HG03097 (cell line): ENCODE results near the gene SIRT3.

Experiments
- ATAC-seq: cut with Tn5 transposase; IDR thresholded peaks from one replicate; pipeline ENCODE4 v1.9.1; 2021; ENCODE audit not compliant: unreplicated experiment, low FRiP score

SIRT3 gene

GRCh38 chr11:235997-236773 lies at the start of gene SIRT3:
TSS of gene SIRT3 (minus strand) at chr11:236342. CDS start at chr11:236328, 14 bp downstream.
- peak; percentile 53 for ATAC-seq

GRCh38 chr11:285894-286220 lies 49.7 kb upstream of the SIRT3 start:
- no peak for ATAC-seq

- no peak for ATAC-seq
Measured at GRCh38 chr11:285021-285893, 49.1 kb upstream of the SIRT3 start.

- no peak for ATAC-seq
Measured at GRCh38 chr11:284105-285020, 48.2 kb upstream of the SIRT3 start.

GRCh38 chr11:283405-284104 lies 47.4 kb upstream of the SIRT3 start:
- ATAC-seq, result no peak

- ATAC-seq, result no peak
Measured at GRCh38 chr11:282630-283360, 46.7 kb upstream of the SIRT3 start.

- ATAC-seq, result no peak
Measured at GRCh38 chr11:282171-282570, 46.0 kb upstream of the SIRT3 start.

- no peak for ATAC-seq
Measured at GRCh38 chr11:281486-282161, 45.5 kb upstream of the SIRT3 start.

GRCh38 chr11:280706-281485 lies 44.8 kb upstream of the SIRT3 start:
- ATAC-seq, result no peak

- ATAC-seq, result no peak
Measured at GRCh38 chr11:279966-280705, 44.0 kb upstream of the SIRT3 start.

GRCh38 chr11:279040-279965 lies 43.2 kb upstream of the SIRT3 start:
- ATAC-seq, result no peak

GRCh38 chr11:278001-278951 lies 42.1 kb upstream of the SIRT3 start, which contains the start of gene NLRP6:
TSS of gene NLRP6 (plus strand) at chr11:278407. CDS start at chr11:278570, 163 bp downstream.
- ATAC-seq, result no peak

- ATAC-seq, result no peak
Measured at GRCh38 chr11:276219-276618, 40.1 kb upstream of the SIRT3 start.

GRCh38 chr11:272931-273198 lies 36.7 kb upstream of the SIRT3 start:
- ATAC-seq, result no peak

GRCh38 chr11:272195-272930 lies 36.2 kb upstream of the SIRT3 start:
- no peak for ATAC-seq
